Frontal cortex (tissue), 4 donors: ENCODE results near the gene SLC66A2. TPM values are rescaled to one million over a fixed set of nuclear protein-coding genes. Genes with fewer than 3 reads are reported as not detected.
"Not testable (repeated sequence)": the region's sequence is repeated elsewhere in the genome, so short reads cannot be mapped to it uniquely, and the experiment has no call there.

Experiments used
- DNase-seq, 2 donors: peaks; one replicate each; pipeline ENCODE4 v3.0.0; 2012; ENCODE audit warnings: low spot score in 2 of 2
- FAIRE-seq: peaks from 2 replicates; lab custom pipeline; 2012; peaks lifted over from hg19 to GRCh38; lab: Jason Lieb, UNC
- total RNA-seq: library from RNA; depleted of rRNA; stranded (reverse); fragments of >200 nt; gene quantifications from one replicate; pipeline ENCODE4 v1.2.3, GENCODE V29; 2014
- donor health status: control.
- donor health status: control.
- donor health status: control.

SLC66A2 gene
- total RNA-seq, 1 donor from 2014 or later: 29.8 TPM

GRCh38 chr18:79874553-79875530 is 76.6 kb downstream of the SLC66A2 start:
- FAIRE-seq: no peak
- no peak for DNase-seq

DNA sequence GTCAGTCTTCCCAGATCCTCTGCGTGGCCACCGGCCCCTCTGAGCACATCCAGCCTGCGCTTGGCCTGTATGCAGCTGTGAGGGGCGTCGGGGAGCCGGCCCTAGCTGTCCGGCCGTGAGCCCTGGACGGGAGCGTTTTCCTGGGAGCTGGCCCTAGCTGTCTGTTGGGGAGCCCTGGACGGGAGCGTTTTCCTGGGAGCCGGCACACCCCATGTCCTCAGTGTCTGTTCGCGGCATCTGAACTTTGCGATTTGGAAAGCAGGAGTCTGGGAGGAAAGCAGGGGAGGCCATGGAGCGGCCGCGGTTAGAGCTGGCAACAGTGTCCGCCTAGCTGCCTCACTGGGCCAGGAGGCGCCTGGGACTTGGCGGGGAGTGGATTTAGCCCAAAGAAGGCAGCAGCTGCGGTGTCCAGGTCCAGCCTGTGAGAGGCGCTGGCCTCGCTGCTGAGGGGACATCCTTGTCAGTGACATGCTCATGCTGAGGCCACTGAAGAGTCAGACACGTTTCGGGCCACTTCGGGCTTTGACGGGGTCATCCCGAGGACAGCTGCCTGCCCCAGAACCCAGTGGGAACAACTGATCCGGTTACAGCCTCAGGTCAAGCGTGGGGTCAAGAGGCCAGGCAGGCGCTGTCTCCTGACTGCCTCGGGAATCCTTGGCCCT is 77.9 kb downstream of the SLC66A2 start:
- FAIRE-seq: no peak
- no peak for DNase-seq

- FAIRE-seq (no peak), DNase-seq (no peak)
Observed at GRCh38 chr18:79872527-79873444, 78.7 kb downstream of the SLC66A2 start.

DNA sequence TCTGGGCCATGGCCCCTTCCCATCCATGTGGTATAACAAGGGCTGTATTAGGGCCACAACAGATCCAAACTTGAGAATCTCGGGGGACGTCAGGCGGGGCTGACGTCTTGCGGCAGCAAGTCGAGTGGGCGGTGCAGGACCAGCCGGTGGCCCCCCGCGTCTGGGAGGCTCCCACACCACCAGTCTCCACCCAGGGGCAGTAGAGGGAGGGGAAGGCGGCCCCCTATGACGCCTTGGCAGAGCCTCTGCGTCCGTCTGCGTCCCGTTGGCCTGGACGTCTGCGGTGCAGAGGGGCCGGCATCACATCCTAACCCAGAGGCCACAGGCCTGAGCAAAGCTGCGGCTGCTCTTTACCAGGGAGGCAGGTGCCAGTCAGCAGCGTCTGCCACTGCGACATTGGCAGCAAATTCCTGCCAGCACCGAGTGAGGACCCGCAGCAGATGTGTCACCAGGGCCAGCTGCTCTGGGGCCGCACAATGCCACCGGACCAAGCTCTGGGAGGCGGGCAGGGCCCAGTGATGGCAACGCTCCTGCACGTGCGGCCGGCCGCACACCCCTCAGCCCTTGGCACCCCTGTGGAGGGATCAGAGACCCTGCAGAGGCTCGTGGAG is 79.9 kb downstream of the SLC66A2 start:
- DNase-seq: no peak
- no peak for FAIRE-seq

- no peak for DNase-seq
- no peak for FAIRE-seq
Observed at GRCh38 chr18:79871026-79871390, 80.4 kb downstream of the SLC66A2 start.

- DNase-seq: no peak
- FAIRE-seq: no peak
Observed at GRCh38 chr18:79870301-79871025, 81.0 kb downstream of the SLC66A2 start.

DNA sequence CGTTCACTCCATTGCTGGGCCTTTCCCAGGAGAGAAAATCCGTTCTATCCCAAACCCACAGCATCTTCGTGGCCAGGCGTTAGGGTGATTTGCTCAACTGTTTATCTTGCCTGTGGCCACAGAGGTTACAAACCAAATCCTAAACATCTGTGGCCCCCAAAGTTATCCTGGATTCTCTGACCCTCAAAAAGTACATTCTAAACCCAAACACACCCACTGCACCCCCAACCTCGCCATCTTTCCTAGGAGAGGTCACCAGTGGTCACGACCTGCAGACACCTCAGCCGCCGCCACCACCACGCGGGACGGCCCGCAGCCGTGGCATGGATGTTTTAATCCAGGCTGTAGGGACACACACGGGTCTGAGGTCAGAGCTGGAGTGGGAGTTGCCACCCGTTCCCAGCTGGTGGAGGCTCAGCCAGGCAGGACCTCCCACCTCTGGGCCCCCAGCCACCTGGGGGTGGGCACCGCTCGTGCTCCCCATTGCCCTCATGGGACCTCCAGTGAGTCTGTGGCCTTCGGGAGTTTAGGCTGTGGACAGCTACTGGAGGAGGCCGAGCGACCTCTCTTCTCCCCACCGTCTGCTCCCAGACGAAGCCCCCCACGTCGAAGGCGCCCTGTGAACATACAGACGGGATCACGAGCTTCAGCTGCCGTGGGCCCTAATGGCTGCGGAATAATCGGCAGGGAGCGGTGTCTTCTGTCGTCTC is 81.7 kb downstream of the SLC66A2 start:
- no peak for DNase-seq
- no peak for FAIRE-seq

DNA sequence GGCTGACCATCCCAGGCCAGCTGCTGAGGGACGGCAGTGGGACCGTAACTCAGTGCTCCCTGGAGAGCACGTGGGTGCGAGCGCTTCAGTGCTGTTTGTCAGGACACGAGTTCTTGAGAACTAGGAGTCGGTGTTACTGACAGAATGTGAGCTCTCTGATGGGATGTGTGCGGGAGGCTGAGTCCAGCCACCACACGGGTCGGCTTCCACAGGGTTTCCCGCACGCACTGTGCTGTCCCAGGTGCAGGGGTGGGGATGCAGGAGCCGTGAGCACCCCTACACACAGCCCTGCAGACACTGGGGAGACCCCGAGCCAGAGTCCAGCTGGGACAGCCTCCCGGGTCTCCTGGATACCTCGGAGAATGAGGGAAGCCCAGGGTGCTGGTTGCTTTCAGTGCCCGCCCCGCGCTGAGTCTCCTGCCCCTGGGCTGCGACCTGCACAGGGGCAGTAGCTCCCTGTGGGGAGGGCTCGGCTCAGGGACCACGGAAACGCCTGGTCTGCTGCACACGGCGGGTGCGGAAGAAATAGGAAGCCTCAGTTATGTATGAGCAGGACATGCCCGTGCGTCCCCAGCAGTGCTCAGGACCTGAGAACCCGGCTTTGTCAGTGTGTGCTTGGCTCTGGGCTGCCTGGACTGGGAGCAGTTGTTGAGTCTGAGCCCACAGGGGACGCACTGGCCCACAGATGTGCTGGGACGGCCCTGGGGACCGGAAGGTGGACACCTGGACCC is 82.5 kb downstream of the SLC66A2 start:
- DNase-seq: no peak
- no peak for FAIRE-seq

GRCh38 chr18:79868168-79868784 is 83.2 kb downstream of the SLC66A2 start:
- DNase-seq (no peak), FAIRE-seq (no peak)

DNA sequence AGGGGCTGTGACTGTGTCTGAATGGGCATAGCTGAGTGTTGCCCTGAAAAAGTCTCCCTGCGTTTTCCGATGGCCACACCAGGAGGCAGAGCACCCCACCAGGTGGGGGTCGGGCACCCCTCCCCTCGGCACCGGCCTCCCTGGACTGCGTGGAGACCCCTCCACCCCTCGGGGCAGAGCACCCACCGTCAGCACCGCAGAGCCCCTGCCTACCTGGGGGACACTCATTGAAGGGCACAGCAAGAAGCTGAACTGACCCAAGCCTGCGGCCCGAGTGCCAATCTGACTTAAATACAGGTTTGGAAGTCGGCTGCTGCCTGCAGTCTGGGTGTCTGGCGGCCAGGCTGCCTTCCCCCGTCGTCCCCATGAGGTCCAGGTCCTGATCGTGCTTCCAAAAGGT is 83.8 kb downstream of the SLC66A2 start:
- FAIRE-seq (no peak), DNase-seq (no peak)

DNA sequence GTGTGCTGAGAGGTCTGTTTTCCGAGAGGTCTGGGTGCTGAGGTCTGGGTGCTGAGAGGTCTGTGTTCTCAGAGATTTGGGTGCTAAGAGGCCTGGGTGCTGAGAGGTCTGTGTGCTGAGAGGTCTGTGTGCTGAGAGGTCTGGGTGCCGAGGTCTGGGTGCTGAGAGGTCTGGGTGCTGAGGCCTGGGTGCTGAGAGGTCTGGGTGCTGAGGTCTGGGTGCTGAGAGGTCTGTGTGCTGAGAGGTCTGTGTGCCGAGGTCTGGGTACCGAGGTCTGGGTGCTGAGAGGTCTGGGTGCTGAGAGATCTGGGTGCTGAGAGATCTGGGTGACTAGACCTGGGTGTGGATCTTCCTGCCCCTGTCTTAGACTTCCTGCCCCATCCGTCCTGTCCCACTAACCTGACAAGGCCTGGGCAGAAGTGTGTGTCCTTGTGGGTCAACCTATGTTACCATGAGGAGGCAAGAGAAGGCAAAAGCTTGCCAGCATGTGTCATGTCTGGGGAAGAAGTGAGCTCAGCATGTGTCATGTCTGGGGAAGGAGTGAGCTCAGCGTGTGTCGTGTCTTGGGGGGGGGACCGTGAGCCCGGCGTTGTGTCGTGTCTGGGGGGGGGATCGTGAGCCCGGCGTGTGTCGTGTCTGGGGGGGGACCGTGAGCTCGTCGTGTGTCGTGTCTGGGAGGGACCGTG is 84.4 kb downstream of the SLC66A2 start:
- DNase-seq: no peak
- no peak for FAIRE-seq

DNA sequence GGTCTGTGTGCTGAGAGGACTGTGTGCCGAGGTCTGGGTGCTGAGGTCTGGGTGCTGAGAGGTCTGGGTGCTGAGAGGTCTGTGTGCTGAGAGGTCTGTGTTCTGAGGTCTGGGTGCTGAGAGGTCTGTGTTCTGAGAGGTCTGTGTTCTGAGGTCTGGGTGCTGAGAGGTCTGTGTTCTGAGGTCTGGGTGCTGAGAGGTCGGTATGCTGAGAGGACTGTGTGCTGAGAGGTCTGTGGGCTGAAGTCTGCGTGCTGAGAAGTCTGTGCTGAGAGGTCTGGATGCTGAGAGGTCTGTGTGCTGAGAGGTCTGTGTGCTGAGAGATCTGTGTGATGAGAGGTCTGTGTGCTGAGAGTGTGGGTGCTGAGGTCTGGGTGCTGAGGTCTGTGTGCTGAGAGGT is 85.5 kb downstream of the SLC66A2 start:
- FAIRE-seq, DNase-seq: not testable (repeated sequence)

DNA sequence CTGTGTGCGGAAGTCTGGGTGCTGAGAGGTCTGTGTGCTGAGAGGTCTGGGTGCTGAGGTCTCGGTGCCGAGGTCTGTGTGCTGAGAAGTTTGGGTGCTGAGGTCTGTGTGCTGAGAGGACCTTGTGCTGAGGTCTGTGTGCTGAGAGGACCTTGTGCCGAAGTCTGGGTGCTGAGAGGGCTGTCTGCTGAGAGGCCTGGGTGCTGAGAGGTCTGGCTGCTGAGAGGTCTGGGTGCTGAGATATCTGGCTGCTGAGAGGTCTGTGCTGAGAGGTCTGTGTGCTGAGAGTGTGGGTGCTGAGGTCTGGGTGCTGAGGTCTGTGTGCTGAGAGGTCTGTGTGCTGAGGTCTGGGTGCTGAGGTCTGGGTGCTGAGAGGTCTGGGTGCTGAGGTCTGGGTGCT is 86.5 kb downstream of the SLC66A2 start:
- not testable (repeated sequence) for DNase-seq, FAIRE-seq

DNA sequence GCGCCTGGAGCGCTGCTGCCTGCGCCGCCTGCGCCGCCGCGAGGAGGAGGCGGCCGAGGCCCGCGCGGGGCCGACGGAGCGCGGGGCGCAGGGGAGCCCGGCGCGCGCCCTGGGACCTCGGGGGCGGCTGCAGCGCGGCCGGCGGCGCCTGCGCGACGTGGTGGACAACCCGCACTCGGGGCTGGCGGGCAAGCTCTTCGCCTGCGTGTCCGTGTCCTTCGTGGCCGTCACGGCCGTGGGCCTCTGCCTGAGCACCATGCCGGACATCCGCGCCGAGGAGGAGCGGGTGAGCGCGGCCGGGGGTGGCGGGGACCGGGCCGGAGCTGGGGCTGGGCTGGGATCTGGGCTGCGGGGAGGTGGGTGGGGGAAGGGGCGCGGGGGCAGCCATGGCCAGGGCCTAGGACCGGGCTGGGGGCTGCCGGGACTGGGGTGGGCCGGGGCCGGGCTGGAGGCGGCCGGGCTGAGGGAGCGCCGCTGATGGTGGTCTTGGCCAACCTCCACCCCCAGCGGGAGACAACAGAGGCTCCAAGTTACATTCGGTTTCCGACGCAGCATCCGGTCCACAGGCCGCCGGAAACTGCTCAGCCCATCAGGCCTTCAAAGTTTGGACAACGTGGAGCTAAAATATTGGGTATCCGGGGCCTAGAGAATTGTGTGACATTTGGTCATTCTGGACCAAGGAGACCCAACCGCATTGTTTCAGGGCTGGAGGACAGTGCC is 87.3 kb downstream of the SLC66A2 start:
- no peak for DNase-seq
- no peak for FAIRE-seq

GRCh38 chr18:79863161-79864005 is 88.1 kb downstream of the SLC66A2 start:
- no peak for FAIRE-seq
- no peak for DNase-seq
